Cardiac ventricle fibroblast (primary cell): Measurements from ENCODE around the gene KIF12. TPM values are rescaled to one million over a fixed set of nuclear protein-coding genes. Genes with fewer than 3 reads are reported as not detected.

ENCODE experiments used
- total RNA-seq: library from RNA; depleted of rRNA; stranded (reverse); fragments of >200 nt; gene quantifications from 2 replicates; pipeline ENCODE4 v1.2.3, GENCODE V29; 2015

KIF12 gene
- total RNA-seq = not detected in 2 replicates

GRCh38 chr9:114098936-114099668 lies at the start of gene KIF12:
KIF12 (minus strand) TSS chr9:114099292; CDS start chr9:114099276, 16 bp downstream.

GRCh38 chr9:114078021-114078780 lies 20.9 kb downstream of the KIF12 start, which contains the start of gene AMBP:
AMBP (minus strand) TSS chr9:114078300; CDS start chr9:114078209, 91 bp downstream.

Other genes with a start within 250 kb of the KIF12 start
- gene ZNF618, start 223.0 kb downstream of the KIF12 start, total RNA-seq = 7.1 and 8.0 TPM in 2 replicates
- gene AMBP, start 21.0 kb downstream of the KIF12 start, total RNA-seq = 0.31 and 0.78 TPM in 2 replicates
- 3.8 and 7.6 TPM in 2 replicates for gene COL27A1, start 56.2 kb upstream of the KIF12 start, total RNA-seq
- not detected in 2 replicates for gene ORM1, start 223.8 kb upstream of the KIF12 start, total RNA-seq
- not detected in 2 replicates for gene ORM2, start 230.6 kb upstream of the KIF12 start, total RNA-seq